ENCODE data around the gene TBC1D25.
"Not testable (repeated sequence)": the region's sequence is repeated elsewhere in the genome, so short reads cannot be mapped to it uniquely, and the experiment has no call there.

Gene TBC1D25

GRCh38 chrX:48515842-48516241 lies 23.7 kb upstream of the TBC1D25 start:
- Histone ChIP-seq H3K27ac (ENCODE audit: low read depth, low read length) (no peak overlapping the region), H3K27me3 (ENCODE audit: insufficient read depth, low read length) (no peaks in the 10 kb centered on the region), H3K4me3 (ENCODE audit: low read length) (no peak overlapping the region), H3K4me1 (ENCODE audit: insufficient read depth, low read length) (no peaks in the 10 kb centered on the region), H3K9me3 (ENCODE audit: insufficient read depth, low read depth, low read length) (no peaks in the 10 kb centered on the region), H3K9ac (ENCODE audit: low read depth, low read length) (no peak overlapping the region), H3K36me3 (ENCODE audit: insufficient read depth, low read length) (0 out of 2 replicates have a peak, but pooled peaks cover 2% of the 10 kb centered on the region)
- 94% methylated on average over 7 of the region's 10 CpGs for WGBS

GRCh38 chrX:48516285-48516684 lies 23.2 kb upstream of the TBC1D25 start:
- no peak overlapping the region for H3K27ac ChIP-seq (ENCODE audit: low read depth, low read length)
- H3K9me3 ChIP-seq (ENCODE audit: insufficient read depth, low read depth, low read length) = no peaks in the 10 kb centered on the region
- H3K4me3 ChIP-seq (ENCODE audit: low read length) = no peak overlapping the region
- WGBS = 93% methylated on average over 10 of the region's 10 CpGs
- H3K9ac ChIP-seq (ENCODE audit: low read depth, low read length) = no peak overlapping the region
- H3K27me3 ChIP-seq (ENCODE audit: insufficient read depth, low read length) = no peaks in the 10 kb centered on the region
- H3K36me3 ChIP-seq (ENCODE audit: insufficient read depth, low read length) = 0 out of 2 replicates have a peak, but pooled peaks cover 2% of the 10 kb centered on the region
- H3K4me1 ChIP-seq (ENCODE audit: insufficient read depth, low read length) = no peaks in the 10 kb centered on the region

DNA sequence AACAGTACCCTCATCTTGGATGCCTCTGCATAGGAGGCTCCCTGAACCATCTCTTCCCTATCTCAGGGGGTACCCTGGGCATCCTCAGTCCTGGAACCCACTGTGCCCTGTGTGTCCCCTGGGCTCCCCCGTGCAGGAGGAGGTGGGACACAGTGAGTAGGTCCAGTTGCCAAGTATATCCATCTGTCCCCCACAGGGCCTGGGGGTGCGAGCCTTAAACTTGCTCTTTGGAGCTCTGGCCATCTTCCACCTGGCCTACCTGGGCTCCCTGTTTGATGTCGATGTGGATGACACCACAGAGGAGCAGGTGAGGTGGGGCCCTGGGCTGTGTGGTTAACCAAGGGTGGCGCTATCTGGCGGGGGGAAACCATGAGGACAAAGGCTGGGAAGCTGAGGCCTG lies 22.5 kb upstream of the TBC1D25 start:
- Histone ChIP-seq H3K27ac (ENCODE audit: low read depth, low read length) (no peak overlapping the region), H3K4me1 (ENCODE audit: insufficient read depth, low read length) (no peaks in the 10 kb centered on the region), H3K9ac (ENCODE audit: low read depth, low read length) (no peak overlapping the region), H3K27me3 (ENCODE audit: insufficient read depth, low read length) (no peaks in the 10 kb centered on the region), H3K9me3 (ENCODE audit: insufficient read depth, low read depth, low read length) (no peaks in the 10 kb centered on the region), H3K36me3 (ENCODE audit: insufficient read depth, low read length) (0 out of 2 replicates have a peak, but pooled peaks cover 1% of the 10 kb centered on the region), H3K4me3 (ENCODE audit: low read length) (no peak overlapping the region)
- 96% methylated on average over 5 of the region's 5 CpGs for WGBS

GRCh38 chrX:48519481-48519880 lies 20.0 kb upstream of the TBC1D25 start:
- H3K9me3 ChIP-seq (ENCODE audit: insufficient read depth, low read depth, low read length); H3K36me3 ChIP-seq (ENCODE audit: insufficient read depth, low read length); H3K27me3 ChIP-seq (ENCODE audit: insufficient read depth, low read length); H3K4me3 ChIP-seq (ENCODE audit: low read length); H3K27ac ChIP-seq (ENCODE audit: low read depth, low read length); H3K9ac ChIP-seq (ENCODE audit: low read depth, low read length); H3K4me1 ChIP-seq (ENCODE audit: insufficient read depth, low read length): not testable (repeated sequence)
- 91% methylated on average over 4 of the region's 4 CpGs for WGBS

GRCh38 chrX:48520455-48520854 lies 19.1 kb upstream of the TBC1D25 start:
- Histone ChIP-seq H3K27me3 (ENCODE audit: insufficient read depth, low read length) (no peaks in the 10 kb centered on the region), H3K27ac (ENCODE audit: low read depth, low read length) (no peak overlapping the region), H3K9ac (ENCODE audit: low read depth, low read length) (no peak overlapping the region), H3K4me3 (ENCODE audit: low read length) (no peak overlapping the region), H3K36me3 (ENCODE audit: insufficient read depth, low read length) (peaks cover 12% of the 10 kb centered on the region), H3K4me1 (ENCODE audit: insufficient read depth, low read length) (no peaks in the 10 kb centered on the region), H3K9me3 (ENCODE audit: insufficient read depth, low read depth, low read length) (no peaks in the 10 kb centered on the region)
- 100% methylated on average over 1 of the region's 2 CpGs for WGBS

DNA sequence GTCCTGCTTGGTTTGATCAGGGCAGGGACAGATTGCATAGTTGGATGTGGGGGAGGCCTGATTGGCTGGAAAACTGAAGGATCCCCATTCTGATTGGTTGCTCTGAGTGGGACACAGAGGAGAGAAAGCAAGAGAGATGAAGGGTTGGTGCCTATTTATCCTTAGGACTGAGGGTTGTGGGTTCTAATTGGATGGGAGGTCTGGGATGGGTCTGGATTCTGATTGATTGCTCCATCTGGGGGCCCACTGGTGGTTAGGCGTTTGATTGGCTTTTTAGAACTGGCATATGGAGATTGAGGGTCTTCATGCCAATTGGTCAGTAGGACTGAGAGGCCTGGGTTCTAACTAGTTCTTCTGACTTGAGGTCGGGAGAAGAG lies 18.6 kb upstream of the TBC1D25 start:
- Histone ChIP-seq H3K9ac (ENCODE audit: low read depth, low read length) (peak overlapping the region; percentile 76), H3K4me1 (ENCODE audit: insufficient read depth, low read length) (no peaks in the 10 kb centered on the region), H3K9me3 (ENCODE audit: insufficient read depth, low read depth, low read length) (no peaks in the 10 kb centered on the region), H3K36me3 (ENCODE audit: insufficient read depth, low read length) (peaks cover 13% of the 10 kb centered on the region), H3K27me3 (ENCODE audit: insufficient read depth, low read length) (no peaks in the 10 kb centered on the region), H3K27ac (ENCODE audit: low read depth, low read length) (peak overlapping the region; percentile 86; the same call in 1 of the 2 replicates), H3K4me3 (ENCODE audit: low read length) (peak overlapping the region; percentile 87)
- 29% methylated on average over 2 of the region's 2 CpGs for WGBS

DNA sequence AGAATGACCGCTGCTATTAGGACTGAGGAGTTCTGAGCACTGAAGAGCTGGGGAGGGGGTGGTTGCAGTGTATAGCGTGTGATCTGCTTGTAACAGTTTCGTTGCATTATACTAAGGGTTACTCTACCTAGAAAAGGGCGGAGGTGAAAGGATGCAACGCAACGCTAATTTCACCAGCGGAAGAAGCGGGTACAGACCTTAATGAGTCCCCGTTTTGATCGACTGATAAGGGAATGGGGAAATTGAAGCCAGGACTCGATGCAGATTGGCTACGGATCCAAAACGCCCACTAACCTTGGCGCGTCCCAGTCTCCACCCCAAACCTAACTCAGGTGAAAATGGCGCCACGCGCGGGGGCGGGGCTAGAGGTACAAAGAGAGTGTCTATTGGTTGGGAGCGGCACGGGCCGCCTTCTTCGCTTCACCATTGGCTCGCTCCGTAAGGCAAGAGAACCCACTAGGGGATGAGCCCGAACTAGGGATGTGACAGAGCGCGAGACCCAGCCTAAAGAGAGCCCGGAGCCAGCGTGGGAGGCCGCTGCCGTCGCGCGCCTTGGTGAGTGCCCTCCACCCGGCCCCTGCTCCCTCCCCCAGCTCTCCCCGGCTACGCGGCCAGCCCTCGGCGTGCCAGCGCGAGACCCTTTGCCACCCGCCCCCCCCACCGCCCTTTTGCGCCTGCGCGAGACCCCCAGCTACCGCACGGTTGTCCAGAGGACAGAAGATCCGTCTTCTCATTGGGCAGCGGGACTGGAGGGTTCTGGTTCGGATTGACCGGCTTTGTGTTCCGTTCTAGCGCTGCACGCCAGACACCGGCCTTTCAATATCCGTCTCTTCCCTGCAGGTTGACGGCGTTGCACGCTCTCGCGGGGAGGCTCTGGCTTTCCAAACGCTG lies 17.9 kb upstream of the TBC1D25 start, which contains the start of gene EBP:
Gene EBP, plus strand, starts transcription at position 456 of the 891 bp plus-strand sequence. CDS start 1,964 bp downstream, outside the sequence.
- H3K4me1 ChIP-seq (ENCODE audit: insufficient read depth, low read length) = no peaks in the 10 kb centered on the region
- no peaks in the 10 kb centered on the region for H3K27me3 ChIP-seq (ENCODE audit: insufficient read depth, low read length)
- H3K9ac ChIP-seq (ENCODE audit: low read depth, low read length) = peak within 1 kb of the TSS; percentile 89
- peak within 1 kb of the TSS; percentile 87 for H3K4me3 ChIP-seq (ENCODE audit: low read length)
- H3K9me3 ChIP-seq (ENCODE audit: insufficient read depth, low read depth, low read length) = no peaks in the 10 kb centered on the region
- H3K36me3 ChIP-seq (ENCODE audit: insufficient read depth, low read length) = peaks cover 19% of the 10 kb centered on the region
- H3K27ac ChIP-seq (ENCODE audit: low read depth, low read length) = peak within 1 kb of the TSS; percentile 86; the same call in 1 of the 2 replicates
- under 1% methylated on average over 54 of the region's 66 CpGs for WGBS

GRCh38 chrX:48522291-48522690 lies 17.2 kb upstream of the TBC1D25 start:
- Histone ChIP-seq H3K36me3 (ENCODE audit: insufficient read depth, low read length) (peaks cover 26% of the 10 kb centered on the region), H3K9me3 (ENCODE audit: insufficient read depth, low read depth, low read length) (no peaks in the 10 kb centered on the region), H3K27ac (ENCODE audit: low read depth, low read length) (peak overlapping the region; percentile 63; the same call in 1 of the 2 replicates), H3K4me1 (ENCODE audit: insufficient read depth, low read length) (no peaks in the 10 kb centered on the region), H3K27me3 (ENCODE audit: insufficient read depth, low read length) (no peaks in the 10 kb centered on the region), H3K4me3 (ENCODE audit: low read length) (peak overlapping the region; percentile 87), H3K9ac (ENCODE audit: low read depth, low read length) (peak overlapping the region; percentile 89)
- 7% methylated on average over 10 of the region's 10 CpGs for WGBS

- no peak overlapping the region for H3K9ac ChIP-seq (ENCODE audit: low read depth, low read length)
- no peak overlapping the region for H3K27ac ChIP-seq (ENCODE audit: low read depth, low read length)
- H3K4me3 ChIP-seq (ENCODE audit: low read length) = no peak overlapping the region
- no peaks in the 10 kb centered on the region for H3K4me1 ChIP-seq (ENCODE audit: insufficient read depth, low read length)
- 92% methylated on average over 9 of the region's 12 CpGs for WGBS
- H3K27me3 ChIP-seq (ENCODE audit: insufficient read depth, low read length) = no peaks in the 10 kb centered on the region
- H3K36me3 ChIP-seq (ENCODE audit: insufficient read depth, low read length) = peaks cover 39% of the 10 kb centered on the region
- H3K9me3 ChIP-seq (ENCODE audit: insufficient read depth, low read depth, low read length) = no peaks in the 10 kb centered on the region
Measured at GRCh38 chrX:48523682-48524081, 15.8 kb upstream of the TBC1D25 start.

GRCh38 chrX:48525853-48526252 lies 13.7 kb upstream of the TBC1D25 start:
- H3K27me3 ChIP-seq (ENCODE audit: insufficient read depth, low read length); H3K4me1 ChIP-seq (ENCODE audit: insufficient read depth, low read length); H3K27ac ChIP-seq (ENCODE audit: low read depth, low read length); H3K4me3 ChIP-seq (ENCODE audit: low read length); H3K9me3 ChIP-seq (ENCODE audit: insufficient read depth, low read depth, low read length); H3K9ac ChIP-seq (ENCODE audit: low read depth, low read length): not testable (repeated sequence)
- peaks cover 42% of the 10 kb centered on the region for H3K36me3 ChIP-seq (ENCODE audit: insufficient read depth, low read length)
- WGBS = 93% methylated on average over 5 of the region's 8 CpGs

GRCh38 chrX:48530736-48531135 lies 8.8 kb upstream of the TBC1D25 start:
- H3K27ac ChIP-seq (ENCODE audit: low read depth, low read length) = no peak overlapping the region

More at GRCh38 chrX:48530736-48531135, 8.8 kb upstream of the TBC1D25 start:
- no peak overlapping the region for H3K9ac ChIP-seq (ENCODE audit: low read depth, low read length)
- 100% methylated on average over 2 of the region's 3 CpGs for WGBS
- no peaks in the 10 kb centered on the region for H3K4me1 ChIP-seq (ENCODE audit: insufficient read depth, low read length)
- H3K4me3 ChIP-seq (ENCODE audit: low read length) = no peak overlapping the region
- peaks cover 30% of the 10 kb centered on the region for H3K36me3 ChIP-seq (ENCODE audit: insufficient read depth, low read length)
- H3K27me3 ChIP-seq (ENCODE audit: insufficient read depth, low read length) = no peaks in the 10 kb centered on the region
- no peaks in the 10 kb centered on the region for H3K9me3 ChIP-seq (ENCODE audit: insufficient read depth, low read depth, low read length)
